ENCODE data around the gene TNFSF13B. TPM values are rescaled to one million over a fixed set of nuclear protein-coding genes. Genes with fewer than 3 reads are reported as not detected.

Gene TNFSF13B
- total and polyA plus RNA-seq, 5 donors from 2014 or later: 5.4 to 39.8 (median 21.4) TPM

DNA sequence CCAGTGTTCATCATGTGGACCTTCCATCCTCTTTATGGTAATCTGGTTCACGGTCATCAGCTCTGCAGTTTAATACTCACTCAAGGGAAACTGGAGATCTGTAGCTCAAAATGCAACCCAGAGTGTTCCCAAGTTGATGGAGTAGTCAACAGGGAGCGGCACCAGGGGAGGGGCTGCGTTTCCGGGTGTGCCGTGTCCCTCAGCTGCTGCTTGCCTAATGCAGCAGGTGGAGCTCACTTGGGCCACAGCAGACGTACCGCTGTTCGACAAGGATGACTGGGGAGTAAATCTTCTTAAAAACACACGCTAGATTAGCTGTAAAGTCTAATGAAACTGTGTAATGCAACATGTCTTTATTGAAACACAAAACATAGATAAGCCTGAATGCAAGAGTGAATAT lies 81.1 kb downstream of the TNFSF13B start:
- Histone ChIP-seq H3K27ac (ENCODE audit: insufficient read depth, low read length, poor library complexity, severe bottlenecking) (no peak overlapping the region), H3K9me3 (ENCODE audit: control insufficient read depth in 2 of 2, low read length in 2 of 2) (no peaks in the 10 kb centered on the region), H3K27me3 (ENCODE audit: control insufficient read depth, insufficient read depth, low read length) (peaks cover 7% of the 10 kb centered on the region), H3K4me1 (ENCODE audit: control insufficient read depth, insufficient read depth, low read length, poor library complexity, severe bottlenecking) (peaks cover 8% of the 10 kb centered on the region), H3K4me3 (ENCODE audit: low read depth, low read length) (no peak overlapping the region), H3K36me3 (ENCODE audit: control insufficient read depth, insufficient read depth, low read length) (no peaks in the 10 kb centered on the region)
- H3K27me3 Mint-ChIP-seq: peaks cover 5% of the 10 kb centered on the region
- H3K4me1 Mint-ChIP-seq: peaks cover 9 to 26% (median 17%) of the 10 kb centered on the region in 4 donors
- no peak overlapping the region for H3K27ac Mint-ChIP-seq
- H3K4me3 Mint-ChIP-seq: no peak overlapping the region
- H3K9me3 Mint-ChIP-seq: peaks cover 0 to 2% (median 0%) of the 10 kb centered on the region in 7 donors
- no peak for ATAC-seq (ENCODE audit: low read depth in 2 of 2)
- no peaks in the 10 kb centered on the region for H3K36me3 Mint-ChIP-seq
- DNase-seq: no peak

DNA sequence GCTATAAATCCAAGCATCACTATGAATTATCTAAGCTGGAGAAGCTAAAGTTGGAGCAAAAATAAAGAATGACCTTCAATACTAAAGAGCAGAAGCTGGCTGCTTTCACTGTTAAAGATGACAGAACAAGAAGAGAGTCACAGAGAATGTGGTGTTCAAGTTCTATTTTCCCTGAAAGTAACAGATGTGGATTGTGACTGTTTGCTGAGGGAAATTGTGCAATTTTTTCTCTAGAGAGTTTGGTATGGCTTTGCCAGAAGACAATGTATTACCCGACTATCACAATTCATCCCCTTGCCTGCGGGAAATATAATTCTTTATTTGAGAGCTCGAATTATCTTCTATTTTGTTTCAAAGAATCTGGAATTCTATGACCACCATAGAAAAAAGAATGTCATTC lies 83.1 kb downstream of the TNFSF13B start:
- DNase-seq: no peak
- no peak overlapping the region for H3K27ac ChIP-seq (ENCODE audit: insufficient read depth, low read length, poor library complexity, severe bottlenecking)
- Mint-ChIP-seq H3K27me3 (peaks cover 5% of the 10 kb centered on the region), H3K36me3 (no peaks in the 10 kb centered on the region), H3K4me1 (peaks cover 0 to 11% (median 5%) of the 10 kb centered on the region in 4 donors), H3K27ac (no peak overlapping the region), H3K4me3 (no peak overlapping the region), H3K9me3 (peaks cover 0 to 2% (median 0%) of the 10 kb centered on the region in 7 donors)
- no peaks in the 10 kb centered on the region for H3K36me3 ChIP-seq (ENCODE audit: control insufficient read depth, insufficient read depth, low read length)
- no peak for ATAC-seq (ENCODE audit: low read depth in 2 of 2)
- no peak overlapping the region for H3K4me3 ChIP-seq (ENCODE audit: low read depth, low read length)
- no peaks in the 10 kb centered on the region for H3K4me1 ChIP-seq (ENCODE audit: control insufficient read depth, insufficient read depth, low read length, poor library complexity, severe bottlenecking)
- H3K27me3 ChIP-seq (ENCODE audit: control insufficient read depth, insufficient read depth, low read length): peaks cover 7% of the 10 kb centered on the region
- no peaks in the 10 kb centered on the region for H3K9me3 ChIP-seq (ENCODE audit: control insufficient read depth in 2 of 2, low read length in 2 of 2)

DNA sequence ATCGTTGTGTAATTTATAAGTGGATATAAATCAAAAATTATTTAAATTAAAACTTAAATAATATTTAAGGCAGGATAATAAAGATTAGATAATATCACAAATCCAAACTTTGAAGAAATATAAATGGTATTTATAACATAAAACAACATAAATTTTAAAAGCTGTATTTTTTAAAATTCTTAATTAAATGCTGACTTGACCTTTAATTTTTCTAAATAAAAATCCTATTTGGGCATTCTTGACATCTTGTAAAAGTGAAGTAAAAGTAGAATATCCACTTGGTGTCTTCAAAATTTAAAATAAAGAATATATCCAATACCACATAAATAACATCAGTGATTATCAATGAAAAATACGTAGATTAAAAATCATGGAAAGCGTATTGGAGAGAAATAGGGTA lies 87.7 kb downstream of the TNFSF13B start:
- Mint-ChIP-seq H3K4me3 (no peak overlapping the region), H3K9me3 (peaks cover 0 to 2% (median 0%) of the 10 kb centered on the region in 7 donors), H3K27me3 (peaks cover 22% of the 10 kb centered on the region), H3K36me3 (no peaks in the 10 kb centered on the region), H3K4me1 (peaks cover 0 to 6% (median 2%) of the 10 kb centered on the region in 4 donors), H3K27ac (no peak overlapping the region)
- DNase-seq (no peak), ATAC-seq (ENCODE audit: low read depth in 2 of 2) (no peak)
- no peak overlapping the region for H3K27ac ChIP-seq (ENCODE audit: insufficient read depth, low read length, poor library complexity, severe bottlenecking)
- peaks cover 13% of the 10 kb centered on the region for H3K27me3 ChIP-seq (ENCODE audit: control insufficient read depth, insufficient read depth, low read length)
- H3K4me1 ChIP-seq (ENCODE audit: control insufficient read depth, insufficient read depth, low read length, poor library complexity, severe bottlenecking): no peaks in the 10 kb centered on the region
- no peaks in the 10 kb centered on the region for H3K36me3 ChIP-seq (ENCODE audit: control insufficient read depth, insufficient read depth, low read length)
- no peaks in the 10 kb centered on the region for H3K9me3 ChIP-seq (ENCODE audit: control insufficient read depth in 2 of 2, low read length in 2 of 2)
- no peak overlapping the region for H3K4me3 ChIP-seq (ENCODE audit: low read depth, low read length)

Other genes with a start within 250 kb of the TNFSF13B start
- gene LIG4, start 54.2 kb upstream of the TNFSF13B start, total RNA-seq: 6.3 TPM
- 1 to 10 TPM; 3.5 to 8.6 (median 4.2) TPM for gene LIG4, start 54.2 kb upstream of the TNFSF13B start, polyA plus RNA-seq
- gene ABHD13, start 51.3 kb upstream of the TNFSF13B start, total RNA-seq: 17.0 TPM
- 10 to 100 TPM; 10.3 to 14.7 (median 13.4) TPM for gene ABHD13, start 51.3 kb upstream of the TNFSF13B start, polyA plus RNA-seq